GM18507 (cell line): Measurements from ENCODE around the gene CD6.

ENCODE experiments used
- DNase-seq: peaks from one replicate; pipeline ENCODE4 v3.0.0; 2011; ENCODE audit warnings: low read depth; ENCODE audit not compliant: insufficient read length; ENCODE audit errors: extremely low spot score
- FAIRE-seq: peaks from 2 replicates; lab custom pipeline; 2011; peaks lifted over from hg19 to GRCh38; lab: Jason Lieb, UNC

The CD6 gene

GRCh38 chr11:60971520-60971919 lies at the start of gene CD6:
CD6 (plus strand) TSS chr11:60971680; CDS start chr11:60971866, 186 bp downstream.
- DNase-seq (no peak), FAIRE-seq (no peak)

- no peak for DNase-seq
- FAIRE-seq: no peak
Measured at GRCh38 chr11:60921777-60922335, 49.6 kb upstream of the CD6 start.

- DNase-seq (no peak), FAIRE-seq (no peak)
Measured at GRCh38 chr11:60922906-60923305, 48.6 kb upstream of the CD6 start.

- DNase-seq (no peak), FAIRE-seq (no peak)
Measured at GRCh38 chr11:60923326-60923725, 48.2 kb upstream of the CD6 start.

GRCh38 chr11:60923800-60924109 lies 47.7 kb upstream of the CD6 start:
- FAIRE-seq (no peak), DNase-seq (no peak)

- peak; percentile 26 for FAIRE-seq
Measured at GRCh38 chr11:60924110-60924905, 47.2 kb upstream of the CD6 start, which contains the start of gene TMEM132A. TMEM132A (plus strand) TSS chr11:60924460; CDS start chr11:60924634, 174 bp downstream.

GRCh38 chr11:60924906-60925853 lies 46.3 kb upstream of the CD6 start:
- FAIRE-seq (peak; percentile 54), DNase-seq (no peak)

More at GRCh38 chr11:60924110-60924905, 47.2 kb upstream of the CD6 start, which contains the start of gene TMEM132A:
- DNase-seq: no peak

GRCh38 chr11:60925868-60926267 lies 45.6 kb upstream of the CD6 start:
- DNase-seq: no peak
- no peak for FAIRE-seq

GRCh38 chr11:60926500-60926899 lies 45.0 kb upstream of the CD6 start:
- FAIRE-seq (no peak), DNase-seq (no peak)

- DNase-seq (no peak), FAIRE-seq (no peak)
Measured at GRCh38 chr11:60927061-60927592, 44.4 kb upstream of the CD6 start.

GRCh38 chr11:60927600-60927999 lies 43.9 kb upstream of the CD6 start:
- no peak for FAIRE-seq
- no peak for DNase-seq

- no peak for FAIRE-seq
- DNase-seq: no peak
Measured at GRCh38 chr11:60928563-60929001, 42.9 kb upstream of the CD6 start.

GRCh38 chr11:60929764-60930163 lies 41.7 kb upstream of the CD6 start:
- no peak for FAIRE-seq
- DNase-seq: no peak

GRCh38 chr11:60930394-60930793 lies 41.1 kb upstream of the CD6 start:
- FAIRE-seq: no peak
- DNase-seq: no peak

GRCh38 chr11:60931917-60932316 lies 39.6 kb upstream of the CD6 start:
- no peak for FAIRE-seq

GRCh38 chr11:60932605-60933356 lies 38.7 kb upstream of the CD6 start:
- DNase-seq (no peak), FAIRE-seq (peak; percentile 67)

More at GRCh38 chr11:60931917-60932316, 39.6 kb upstream of the CD6 start:
- DNase-seq: no peak

- FAIRE-seq: no peak
- DNase-seq: no peak
Measured at GRCh38 chr11:60933416-60934123, 37.9 kb upstream of the CD6 start.

GRCh38 chr11:60934124-60934789 lies 37.2 kb upstream of the CD6 start:
- no peak for FAIRE-seq

More at GRCh38 chr11:60934124-60934789, 37.2 kb upstream of the CD6 start:
- DNase-seq: no peak
